Uterus (tissue), 4 donors: Measurements from ENCODE around the gene SCRT2. TPM values are rescaled to one million over a fixed set of nuclear protein-coding genes. Genes with fewer than 3 reads are reported as not detected.

Source experiments
- DNase-seq, 2 donors: peaks; one replicate each; pipeline ENCODE4 v3.0.0-alpha.2; 2019 to 2020
- H3K27ac ChIP-seq, 2 donors: fragments of 200-600 bp; sonication (generic); 1 replicate in 1 of 2; 2 replicates in 1 of 2; pipeline ENCODE4 v1.5.1; 2016 to 2018
- H3K27me3 ChIP-seq, 2 donors: fragments of 200-600 bp; sonication (generic); one replicate each; pipeline ENCODE4 v1.5.1; 2018 to 2019; ENCODE audit warnings: control low read depth in 1 of 2
- H3K36me3 ChIP-seq, 2 donors: fragments of 200-600 bp; sonication (generic); one replicate each; pipeline ENCODE4 v1.5.1; 2019; ENCODE audit warnings: control low read depth in 1 of 2
- H3K4me1 ChIP-seq, 2 donors: fragments of 200-600 bp; sonication (generic); one replicate each; pipeline ENCODE4 v1.5.1; 2018 to 2019; ENCODE audit warnings: control low read depth in 1 of 2
- H3K4me3 ChIP-seq, 2 donors: fragments of 200-600 bp; sonication (generic); 1 replicate in 1 of 2; 2 replicates in 1 of 2; pipeline ENCODE4 v1.5.1; 2018 to 2019; ENCODE audit warnings: mild to moderate bottlenecking in 1 of 2
- H3K9me3 ChIP-seq, 2 donors: fragments of 200-600 bp; sonication (generic); one replicate each; pipeline ENCODE4 v1.5.1; 2019; ENCODE audit warnings: control low read depth in 1 of 2
- CTCF ChIP-seq, 4 experiments: fragments of 200-600 bp in 2 of 4; fragments of 450-650 bp in 2 of 4; sonication (generic) in 2 of 4; IDR thresholded peaks; one replicate each; pipeline ENCODE4 v1.5.1; 2016 to 2019; ENCODE audit warnings: antibody characterized with exemption in 4 of 4, mild to moderate bottlenecking in 2 of 4, moderate library complexity in 1 of 4
- POLR2A ChIP-seq, 2 donors: fragments of 450-650 bp; IDR thresholded peaks; one replicate each; pipeline ENCODE4 v1.6.1; 2016; ENCODE audit warnings: antibody characterized with exemption in 2 of 2, mild to moderate bottlenecking in 1 of 2, moderate library complexity in 1 of 2
- intact Hi-C: fragments of 100-400 bp; cut with DNase I; formaldehyde crosslinking; loops from one replicate; pipeline ENCODE4 v1.15.1; 2023; ENCODE audit warnings: low total_unique reads
- total RNA-seq, 4 donors: library from RNA; depleted of rRNA in 3 of 4; stranded (reverse); fragments of >200 nt in 3 of 4; gene quantifications; one replicate each; pipeline versions ENCODE4 v1.1.0 to v1.2.4, GENCODE V29; 2014 to 2023
- donor health status: DM: yes; HTN: yes; CAD: no.

Gene SCRT2
- total RNA-seq, 4 donors from 2014 or later, result not detected

- Histone ChIP-seq H3K4me1 (peaks cover 0 to 5% of the 10 kb centered on the region in 2 donors), H3K4me3 (no peak overlapping the region), H3K27ac (no peak overlapping the region), H3K9me3 (no peaks in the 10 kb centered on the region), H3K27me3 (peaks cover 0 to 6% of the 10 kb centered on the region in 2 donors), H3K36me3 (no peaks in the 10 kb centered on the region)
- DNase-seq, result no peak
- intact Hi-C loops, result no loop called here
- TF ChIP-seq CTCF (IDR thresholded peaks at IDR 0.05), result no peak
- no peak for TF ChIP-seq POLR2A (IDR thresholded peaks at IDR 0.05)
Measured at GRCh38 chr20:658731-659291, 16.8 kb downstream of the SCRT2 start.

GRCh38 chr20:658202-658601, 17.4 kb downstream of the SCRT2 start:
- no peak overlapping the region for H3K4me3 ChIP-seq
- no peaks in the 10 kb centered on the region for H3K4me1 ChIP-seq
- H3K27me3 ChIP-seq, result peaks cover 0 to 5% of the 10 kb centered on the region in 2 donors
- H3K36me3 ChIP-seq, result no peaks in the 10 kb centered on the region
- no peak for TF ChIP-seq CTCF (IDR thresholded peaks at IDR 0.05)
- TF ChIP-seq POLR2A (IDR thresholded peaks at IDR 0.05), result no peak
- DNase-seq, result no peak
- intact Hi-C loops, result no loop called here
- H3K27ac ChIP-seq, result no peak overlapping the region
- no peaks in the 10 kb centered on the region for H3K9me3 ChIP-seq

GRCh38 chr20:655726-656624, 19.6 kb downstream of the SCRT2 start:
- no peaks in the 10 kb centered on the region for H3K4me1 ChIP-seq
- H3K27ac ChIP-seq, result no peak overlapping the region
- no peak overlapping the region for H3K4me3 ChIP-seq
- H3K27me3 ChIP-seq, result no peaks in the 10 kb centered on the region
- intact Hi-C loops, result no loop called here
- DNase-seq, result no peak
- H3K36me3 ChIP-seq, result no peaks in the 10 kb centered on the region
- no peaks in the 10 kb centered on the region for H3K9me3 ChIP-seq
- TF ChIP-seq CTCF (IDR thresholded peaks at IDR 0.05) (no peak), POLR2A (IDR thresholded peaks at IDR 0.05) (no peak)

- Histone ChIP-seq H3K36me3 (no peaks in the 10 kb centered on the region), H3K4me3 (no peak overlapping the region), H3K27me3 (no peaks in the 10 kb centered on the region), H3K4me1 (no peaks in the 10 kb centered on the region), H3K27ac (no peak overlapping the region), H3K9me3 (no peaks in the 10 kb centered on the region)
- DNase-seq, result no peak
- intact Hi-C loops, result no loop called here
- TF ChIP-seq CTCF (IDR thresholded peaks at IDR 0.05) (no peak), POLR2A (IDR thresholded peaks at IDR 0.05) (no peak)
Measured at GRCh38 chr20:654417-654750, 21.2 kb downstream of the SCRT2 start.
